Spleen (tissue), 11 donors: Measurements from ENCODE around the gene AP2M1. TPM values are rescaled to one million over a fixed set of nuclear protein-coding genes. Genes with fewer than 3 reads are reported as not detected.
"Not testable (repeated sequence)": the region's sequence is repeated elsewhere in the genome, so short reads cannot be mapped to it uniquely, and the experiment has no call there.

Experiments used
- DNase-seq: peaks from one replicate; pipeline ENCODE4 v3.0.0-alpha.2; 2020
- H3K27ac ChIP-seq, 8 donors: fragments of 200-600 bp; sonication (generic) in 7 of 8; 1 replicate in 4 of 8; 2 replicates in 4 of 8; pipeline versions ENCODE4 v1.5.0 to v1.8.0; 2016 to 2021; ENCODE audit warnings: inconsistent platforms in 4 of 8, mild to moderate bottlenecking in 4 of 8, moderate library complexity in 1 of 8
- H3K27me3 ChIP-seq, 7 donors: fragments of 200-600 bp; sonication (generic) in 6 of 7; replicated peaks in 1 of 7; 1 replicate in 4 of 7; 2 replicates in 3 of 7; pipeline versions ENCODE4 v1.5.0 to v1.8.0; 2016 to 2021; ENCODE audit warnings: inconsistent platforms in 3 of 7, mild to moderate bottlenecking in 1 of 7
- H3K36me3 ChIP-seq, 6 donors: fragments of 200-600 bp; sonication (generic) in 5 of 6; 1 replicate in 4 of 6; 2 replicates in 2 of 6; pipeline versions ENCODE4 v1.5.0 to v1.8.0; 2016 to 2021; ENCODE audit warnings: inconsistent platforms in 2 of 6
- H3K4me1 ChIP-seq, 6 donors: fragments of 200-600 bp; sonication (generic) in 5 of 6; 1 replicate in 3 of 6; 2 replicates in 3 of 6; pipeline versions ENCODE4 v1.5.0 to v1.8.0; 2016 to 2021; ENCODE audit warnings: inconsistent platforms in 3 of 6
- H3K4me3 ChIP-seq, 8 donors: fragments of 200-600 bp; sonication (generic) in 7 of 8; 1 replicate in 4 of 8; 2 replicates in 4 of 8; pipeline versions ENCODE4 v1.5.0 to v1.8.0; 2016 to 2021; ENCODE audit warnings: inconsistent platforms in 4 of 8, mild to moderate bottlenecking in 4 of 8, moderate library complexity in 2 of 8
- H3K9me3 ChIP-seq, 8 donors: fragments of 200-600 bp; sonication (generic) in 7 of 8; 1 replicate in 4 of 8; 2 replicates in 4 of 8; pipeline versions ENCODE4 v1.5.0 to v1.8.0; 2016 to 2021; ENCODE audit warnings: inconsistent platforms in 4 of 8
- CTCF ChIP-seq, 11 experiments: fragments of 200-600 bp in 7 of 11; fragments of 450-650 bp in 4 of 11; sonication (generic) in 4 of 11; IDR thresholded peaks in 8 of 11; conservative IDR thresholded peaks in 3 of 11; 1 replicate in 7 of 11; 2 replicates in 4 of 11; pipeline versions ENCODE4 v1.4.0 to v1.8.0; 2016 to 2021; ENCODE audit warnings: antibody characterized with exemption in 11 of 11, inconsistent platforms in 4 of 11, mild to moderate bottlenecking in 1 of 11
- POLR2A ChIP-seq, 3 donors: fragments of 450-650 bp; IDR thresholded peaks; one replicate each; pipeline ENCODE4 v1.5.1; 2017; ENCODE audit warnings: antibody characterized with exemption in 3 of 3, mild to moderate bottlenecking in 1 of 3
- POLR2AphosphoS5 ChIP-seq, 3 donors: sonication (generic); formaldehyde crosslinking; IDR thresholded peaks; one replicate each; pipeline ENCODE4 v1.5.1; 2017; ENCODE audit warnings: antibody characterized with exemption in 3 of 3
- WGBS, 5 donors: extraction: QIAGEN DNeasy Blood & Tissue Kit in 3 of 5; methylation state at CpG; one replicate each; pipeline versions ENCODE4 v1.1.5 to v1.1.7; 2013 to 2018; 5-methylcytosine and 5-hydroxymethylcytosine counted together
- intact Hi-C: fragments of 100-400 bp; cut with DNase I; formaldehyde crosslinking; loops from one replicate; pipeline ENCODE4 v1.15.0; 2023; ENCODE audit warnings: low total_unique reads
- polyA plus RNA-seq, 3 donors: library from polyadenylated mRNA; stranded (reverse); fragments of 200-250 nt; gene quantifications; one replicate each; pipeline ENCODE4 v1.2.1, GENCODE V29; 2013
- total RNA-seq, 7 donors: library from RNA; depleted of rRNA in 3 of 7; stranded (reverse); fragments of >200 nt in 3 of 7; fragmentation: NEBNext Ultra II Directional in 4 of 7; extraction: Animal tissue kit (Norgen Biotek cat#: 25700) in 4 of 7; gene quantifications; one replicate each; pipeline versions ENCODE4 v1.1.0 to v1.2.1, GENCODE V29; 2016 to 2021
- donor health status: healthy with polysubstance abuse.
- donor health status: DM: no; HTN: no; CAD: no; lungs with moderate emphysema.
- donor health status: DM: no; HTN: no; CAD: no.
- donor health status: Bipolar disorder and iron deficiency.
- donor health status: healthy.
- donor health status: DM: no; HTN: no; CAD: no.
- donor health status: DM: yes; HTN: yes; CAD: no.

AP2M1 gene
- total and polyA plus RNA-seq, 10 donors = 98.7 to 254 (median 195) TPM

GRCh38 chr3:184148076-184148475 lies 26.6 kb upstream of the AP2M1 start:
- TF ChIP-seq POLR2A (IDR thresholded peaks at IDR 0.05) (no peak), CTCF (IDR thresholded peaks at IDR 0.05 in 8 of 11, conservative IDR thresholded peaks at IDR 0.05 in 3 of 11) (no peak), POLR2AphosphoS5 (IDR thresholded peaks at IDR 0.05) (no peak)
- no peaks in the 10 kb centered on the region for H3K27me3 ChIP-seq
- WGBS, 5 donors = 69 to 88% (median 79%) methylated on average over 3 of the region's 3 CpGs
- H3K36me3 ChIP-seq = peaks cover 7 to 41% (median 33%) of the 10 kb centered on the region in 6 donors
- intact Hi-C loops = no loop called here
- H3K27ac ChIP-seq = no peak overlapping the region
- peaks cover 0 to 15% (median 12%) of the 10 kb centered on the region in 6 donors for H3K4me1 ChIP-seq
- H3K9me3 ChIP-seq = no peaks in the 10 kb centered on the region
- H3K4me3 ChIP-seq = no peak overlapping the region
- no peak for DNase-seq

GRCh38 chr3:184149123-184149522 lies 25.5 kb upstream of the AP2M1 start:
- 90 to 98% (median 94%) methylated on average over 6 of the region's 6 CpGs for WGBS, 5 donors

GRCh38 chr3:184149770-184150169 lies 24.9 kb upstream of the AP2M1 start:
- not testable (repeated sequence) for H3K4me3 ChIP-seq, H3K27ac ChIP-seq, H3K9me3 ChIP-seq, H3K27me3 ChIP-seq
- intact Hi-C loops = loop anchor here (10.0 kb wide), 1 partner anchor 95 kb away; the partner anchor contains the start of genes ALG3 and EEF1AKMT4
- peak; percentile 37 for DNase-seq
- Histone ChIP-seq H3K36me3 (peaks cover 0 to 24% (median 16%) of the 10 kb centered on the region in 6 donors), H3K4me1 (peaks cover 0 to 25% (median 15%) of the 10 kb centered on the region in 6 donors)
- WGBS, 5 donors = 76 to 87% (median 78%) methylated on average over 6 of the region's 6 CpGs

More at GRCh38 chr3:184149123-184149522, 25.5 kb upstream of the AP2M1 start:
- Histone ChIP-seq H3K4me3 (no peak overlapping the region), H3K27me3 (no peaks in the 10 kb centered on the region), H3K4me1 (peaks cover 0 to 20% (median 15%) of the 10 kb centered on the region in 6 donors), H3K9me3 (no peaks in the 10 kb centered on the region), H3K36me3 (peaks cover 0 to 30% (median 23%) of the 10 kb centered on the region in 6 donors), H3K27ac (no peak overlapping the region)
- intact Hi-C loops = no loop called here
- TF ChIP-seq POLR2A (IDR thresholded peaks at IDR 0.05) (no peak), POLR2AphosphoS5 (IDR thresholded peaks at IDR 0.05) (no peak), CTCF (IDR thresholded peaks at IDR 0.05 in 8 of 11, conservative IDR thresholded peaks at IDR 0.05 in 3 of 11) (no peak)
- DNase-seq = no peak

GRCh38 chr3:184154885-184155643 lies 19.6 kb upstream of the AP2M1 start, which contains the start of gene DVL3:
Gene DVL3, plus strand, starts transcription at chr3:184155377. Its CDS starts 259 bp downstream, at chr3:184155636.
- no peaks in the 10 kb centered on the region for H3K9me3 ChIP-seq
- no peaks in the 10 kb centered on the region for H3K36me3 ChIP-seq
- TF ChIP-seq POLR2AphosphoS5 (IDR thresholded peaks at IDR 0.05) = peak; percentile 61 to 80 (median 77)
- TF ChIP-seq POLR2A (IDR thresholded peaks at IDR 0.05) = no peak
- H3K4me1 ChIP-seq = peaks cover 19 to 55% (median 50%) of the 10 kb centered on the region in 6 donors
- intact Hi-C loops = loop anchor here (10.0 kb wide), 1 partner anchor 90 kb away; the partner anchor contains the start of genes ALG3 and EEF1AKMT4
- 1 to 3% (median 1%) methylated on average over 27 to 84 of the region's 84 CpGs for WGBS, 5 donors
- H3K4me3 ChIP-seq = peak within 1 kb of the TSS; percentile 44 to 94 (median 78)
- peak; percentile 93 for DNase-seq
- no peaks in the 10 kb centered on the region for H3K27me3 ChIP-seq
- peak within 1 kb of the TSS; percentile 28 to 90 (median 85) for H3K27ac ChIP-seq
